ENCODE measurements around the gene ATRAID.

DNA sequence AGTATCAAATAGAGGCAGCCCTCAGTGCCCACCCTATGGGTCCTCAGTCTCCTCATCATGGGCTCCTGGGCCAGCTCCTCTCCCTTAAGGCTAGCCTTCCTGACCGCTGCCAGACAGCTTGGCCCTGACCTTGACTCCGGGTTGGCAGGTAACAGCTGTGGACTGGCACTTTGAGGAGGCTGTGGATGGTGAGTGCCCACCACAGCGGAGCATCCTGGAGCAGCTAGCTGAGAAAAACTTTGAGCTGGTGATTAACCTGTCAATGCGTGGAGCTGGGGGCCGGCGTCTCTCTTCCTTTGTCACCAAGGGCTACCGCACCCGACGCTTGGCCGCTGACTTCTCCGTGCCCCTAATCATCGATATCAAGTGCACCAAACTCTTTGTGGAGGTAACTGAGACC is 24.3 kb downstream of the ATRAID start:
- TF ChIP-seq EZH2 (IDR thresholded peaks at IDR 0.05; ENCODE audit: borderline replicate concordance, low read length) = no peak
- TF ChIP-seq, protein P1, sequence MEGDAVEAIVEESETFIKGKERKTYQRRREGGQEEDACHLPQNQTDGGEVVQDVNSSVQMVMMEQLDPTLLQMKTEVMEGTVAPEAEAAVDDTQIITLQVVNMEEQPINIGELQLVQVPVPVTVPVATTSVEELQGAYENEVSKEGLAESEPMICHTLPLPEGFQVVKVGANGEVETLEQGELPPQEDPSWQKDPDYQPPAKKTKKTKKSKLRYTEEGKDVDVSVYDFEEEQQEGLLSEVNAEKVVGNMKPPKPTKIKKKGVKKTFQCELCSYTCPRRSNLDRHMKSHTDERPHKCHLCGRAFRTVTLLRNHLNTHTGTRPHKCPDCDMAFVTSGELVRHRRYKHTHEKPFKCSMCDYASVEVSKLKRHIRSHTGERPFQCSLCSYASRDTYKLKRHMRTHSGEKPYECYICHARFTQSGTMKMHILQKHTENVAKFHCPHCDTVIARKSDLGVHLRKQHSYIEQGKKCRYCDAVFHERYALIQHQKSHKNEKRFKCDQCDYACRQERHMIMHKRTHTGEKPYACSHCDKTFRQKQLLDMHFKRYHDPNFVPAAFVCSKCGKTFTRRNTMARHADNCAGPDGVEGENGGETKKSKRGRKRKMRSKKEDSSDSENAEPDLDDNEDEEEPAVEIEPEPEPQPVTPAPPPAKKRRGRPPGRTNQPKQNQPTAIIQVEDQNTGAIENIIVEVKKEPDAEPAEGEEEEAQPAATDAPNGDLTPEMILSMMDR (conservative IDR thresholded peaks at IDR 0.05 in 1 of 2, IDR thresholded peaks at IDR 0.05 in 1 of 2; ENCODE audit: extremely low read depth in 1 of 2, insufficient read depth in 1 of 2, low read depth in 1 of 2, low read length in 2 of 2) = no peak

Measured in mammary epithelial cell (primary cell).